D341Med (cell line): ENCODE results near the gene ODF2L.
A peak's percentile ranks its signal among the peaks of the same experiment; 100 is the strongest.
"Not testable (repeated sequence)": the region's sequence is repeated elsewhere in the genome, so short reads cannot be mapped to it uniquely, and the experiment has no call there.

Source experiments
- DNase-seq: peaks from one replicate; pipeline ENCODE4 v3.0.0; 2012; ENCODE audit warnings: low spot score

ODF2L gene

DNA sequence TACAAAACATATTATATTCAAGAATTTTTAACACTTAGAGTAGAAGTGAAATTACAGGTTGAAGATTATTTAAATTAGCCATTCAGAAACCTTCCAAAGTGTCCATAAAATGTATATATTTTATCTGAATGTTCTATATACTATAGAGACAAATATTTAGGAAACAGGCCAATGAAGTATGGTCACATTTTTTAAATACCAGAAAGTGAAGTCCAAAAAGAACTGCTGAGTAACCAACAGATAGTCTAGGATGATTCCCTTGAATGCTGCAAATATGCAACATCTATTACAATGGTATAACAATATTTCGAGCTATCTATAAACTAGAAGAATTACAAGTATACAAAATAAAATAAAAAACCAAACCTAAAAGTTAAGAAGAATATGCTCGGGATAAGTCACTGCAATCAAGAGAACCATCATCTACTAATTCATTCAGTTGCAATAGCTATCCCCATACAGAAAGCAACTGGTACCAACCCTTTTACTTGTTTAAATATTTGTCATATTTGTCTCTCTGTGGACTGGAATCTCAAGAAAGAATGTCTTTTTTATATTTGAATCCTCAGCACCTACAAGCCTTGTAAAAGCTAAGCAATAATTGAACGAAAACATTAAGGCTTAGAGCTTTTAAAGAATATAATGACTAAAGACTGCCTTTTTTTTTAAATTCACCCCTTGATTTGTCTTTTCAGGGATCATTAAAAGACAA is 8.1 kb downstream of the ODF2L start:
- no peak for DNase-seq

DNA sequence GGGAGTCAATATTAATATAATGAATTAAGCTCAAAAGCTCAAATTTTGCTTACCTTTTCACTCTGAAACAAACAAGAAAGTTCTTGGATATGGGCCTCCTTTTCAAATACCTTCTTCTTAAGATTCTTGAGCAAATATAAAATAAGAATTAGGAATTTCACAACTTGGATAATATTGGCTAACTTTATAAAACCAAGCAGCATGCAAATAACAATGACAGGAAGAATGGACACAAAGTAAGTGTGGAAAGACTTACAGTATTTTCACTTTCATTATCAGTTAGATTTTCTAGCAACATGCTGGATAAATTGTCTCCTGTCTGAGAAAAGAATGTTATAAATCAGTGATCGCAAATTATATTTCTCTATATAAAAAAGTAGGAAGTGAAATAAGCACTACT is 13.2 kb downstream of the ODF2L start:
- no peak for DNase-seq

DNA sequence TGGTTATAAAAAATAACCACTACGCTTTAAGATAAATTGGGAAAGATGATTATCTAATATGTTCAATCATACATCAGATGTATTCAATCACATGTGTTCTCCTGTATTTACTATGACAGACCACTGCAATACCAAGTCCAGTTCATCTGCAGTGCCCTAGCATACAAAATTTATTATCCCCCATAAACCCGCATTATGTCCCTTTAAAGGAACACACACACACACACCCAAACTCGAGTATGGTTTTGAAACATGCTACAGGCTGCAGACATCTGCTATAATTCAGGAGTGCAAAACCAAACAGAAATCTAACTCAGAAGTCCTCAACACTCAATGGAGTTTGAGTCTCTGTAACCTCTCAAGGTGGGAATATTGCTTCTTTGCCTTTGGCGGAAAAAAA is 14.9 kb downstream of the ODF2L start:
- no peak for DNase-seq

DNA sequence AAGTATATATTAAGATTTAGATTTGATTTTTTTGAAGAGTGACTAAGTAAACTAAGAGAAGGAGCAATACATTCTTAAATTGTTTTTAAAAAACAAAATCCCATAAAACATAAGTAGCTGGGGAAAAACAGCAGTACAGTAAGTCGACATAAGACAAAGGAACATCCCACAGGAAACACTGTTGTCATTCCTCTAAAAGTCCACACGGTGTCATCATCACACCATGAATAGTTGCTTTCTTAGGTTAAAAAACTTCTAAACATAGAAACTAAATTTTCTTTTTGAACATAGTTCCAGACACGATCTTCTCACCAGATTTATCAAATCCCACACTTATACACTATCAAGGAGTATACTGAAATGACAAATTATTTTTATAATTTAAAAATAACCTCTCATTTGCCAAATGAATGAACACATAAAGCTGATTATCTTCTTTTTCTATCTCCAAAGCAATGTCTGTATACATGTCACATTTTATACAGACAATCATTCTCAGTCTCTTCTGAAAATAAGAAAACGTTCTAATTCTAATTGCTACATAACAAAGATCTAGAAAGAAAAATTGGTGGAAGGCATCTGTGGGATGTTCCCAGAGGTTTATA is 15.8 kb downstream of the ODF2L start:
- peak; percentile 37 for DNase-seq

DNA sequence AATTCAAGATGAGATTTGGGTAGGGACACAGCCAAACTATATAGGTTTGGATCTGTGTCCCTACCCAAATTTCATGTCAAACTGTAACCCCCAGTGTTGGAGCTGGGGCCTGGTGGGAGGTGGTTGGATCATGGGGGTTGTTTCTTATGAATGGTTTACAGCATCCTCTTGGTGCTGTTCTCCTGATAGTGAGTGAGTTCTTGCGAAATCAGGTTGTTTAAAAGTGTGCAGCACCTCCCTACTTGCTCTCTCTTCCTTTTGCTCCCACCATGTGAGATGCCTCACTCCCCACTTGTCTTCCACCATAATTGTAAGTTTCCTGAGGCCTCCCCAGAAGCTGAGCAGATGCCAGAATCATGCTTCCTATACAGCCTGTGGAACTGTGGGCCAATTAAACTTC is 17.3 kb downstream of the ODF2L start:
- DNase-seq, result no peak

DNA sequence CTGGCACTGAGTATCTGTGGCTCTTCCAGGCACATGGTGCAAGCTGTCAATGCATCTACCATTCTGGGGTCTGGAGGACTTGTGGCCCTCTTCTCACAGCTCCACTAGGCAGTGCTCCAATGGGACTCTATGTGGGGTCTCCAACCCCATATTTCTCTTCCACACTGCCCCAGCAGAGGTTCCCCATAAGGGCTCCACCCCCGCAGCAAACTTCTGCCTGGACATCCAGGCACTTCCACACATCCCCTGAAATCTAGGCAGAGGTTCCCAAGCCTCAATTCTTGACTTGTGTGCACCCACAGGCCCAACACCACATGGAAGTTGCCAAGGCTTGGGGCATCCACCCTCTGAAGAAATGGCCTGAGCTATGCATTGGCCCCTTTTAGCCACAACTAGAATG is 18.8 kb downstream of the ODF2L start:
- DNase-seq, result no peak

DNA sequence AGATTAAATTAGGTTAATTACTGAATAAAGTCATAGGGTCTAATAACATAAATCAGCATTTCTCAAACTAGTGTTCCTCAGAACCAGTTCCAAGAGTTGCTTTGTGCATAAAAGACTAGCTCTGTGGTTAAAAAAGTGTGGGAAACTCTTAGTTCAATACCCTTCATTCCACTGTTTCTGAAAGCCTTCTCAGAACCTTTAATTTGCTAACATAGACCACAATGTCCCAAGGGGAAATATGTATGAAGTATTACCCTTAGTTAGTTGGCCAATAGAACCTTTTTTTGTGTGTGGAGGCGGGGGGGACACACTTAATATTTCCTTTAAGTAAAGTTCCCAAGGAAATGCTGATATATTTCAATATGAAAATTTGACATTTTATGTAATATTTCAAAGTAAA is 20.4 kb downstream of the ODF2L start:
- no peak for DNase-seq

DNA sequence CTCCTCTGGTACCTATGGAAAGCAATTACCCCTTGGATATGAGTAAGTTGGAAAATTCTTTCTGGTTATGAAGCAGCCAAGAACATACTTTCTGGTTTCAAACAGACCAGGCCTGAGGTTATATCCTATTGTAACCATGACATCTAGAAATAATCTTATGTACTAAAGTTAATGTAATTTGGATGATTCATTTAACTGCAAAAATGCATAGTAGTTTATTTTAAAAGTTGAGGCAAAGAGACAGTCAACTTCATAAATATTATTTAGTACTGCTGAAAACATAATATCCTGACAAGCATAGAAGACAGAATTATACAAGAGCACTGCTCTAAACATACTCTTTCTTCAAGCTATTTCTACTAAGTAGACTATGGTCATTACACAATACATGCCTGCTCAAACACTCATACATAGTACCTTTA is 25.5 kb downstream of the ODF2L start:
- no peak for DNase-seq

DNA sequence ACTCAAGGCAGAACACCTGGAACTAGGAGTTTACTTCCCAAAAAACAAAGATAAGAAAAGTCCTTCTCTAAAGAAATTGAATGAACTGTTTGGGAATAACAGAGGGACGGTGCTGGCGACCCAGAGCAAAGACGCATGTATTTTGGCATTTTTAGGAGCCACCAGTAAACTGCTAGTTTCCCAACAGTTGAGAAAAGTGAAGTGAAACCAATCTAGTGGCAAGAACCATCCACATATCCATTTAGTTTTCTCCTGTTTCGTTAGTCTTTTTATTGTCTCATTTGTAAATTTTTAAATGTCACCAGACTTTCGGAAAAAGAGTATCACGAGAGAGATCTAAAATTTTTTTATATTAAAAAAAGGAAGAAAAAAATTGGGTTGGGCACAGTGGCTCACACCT is 30.2 kb downstream of the ODF2L start:
- no peak for DNase-seq

DNA sequence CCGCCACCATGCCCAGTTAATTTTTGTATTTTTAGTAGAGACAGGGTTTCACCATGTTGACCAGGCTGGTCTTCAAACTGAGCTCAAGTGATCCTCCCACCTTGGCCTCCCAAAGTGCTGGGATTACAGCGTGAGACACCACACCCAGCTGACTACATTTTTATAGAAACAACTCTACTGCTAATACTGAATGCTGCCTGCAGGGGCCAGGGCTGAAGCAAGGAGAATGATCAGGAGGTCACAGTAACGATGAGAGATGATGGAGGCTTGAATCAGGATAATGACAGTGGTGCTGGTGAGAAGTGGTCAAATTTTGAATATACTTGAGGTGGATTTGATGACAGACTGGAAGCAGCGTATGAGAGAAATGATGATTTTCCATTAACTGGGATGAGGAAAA is 33.3 kb downstream of the ODF2L start:
- no peak for DNase-seq

DNA sequence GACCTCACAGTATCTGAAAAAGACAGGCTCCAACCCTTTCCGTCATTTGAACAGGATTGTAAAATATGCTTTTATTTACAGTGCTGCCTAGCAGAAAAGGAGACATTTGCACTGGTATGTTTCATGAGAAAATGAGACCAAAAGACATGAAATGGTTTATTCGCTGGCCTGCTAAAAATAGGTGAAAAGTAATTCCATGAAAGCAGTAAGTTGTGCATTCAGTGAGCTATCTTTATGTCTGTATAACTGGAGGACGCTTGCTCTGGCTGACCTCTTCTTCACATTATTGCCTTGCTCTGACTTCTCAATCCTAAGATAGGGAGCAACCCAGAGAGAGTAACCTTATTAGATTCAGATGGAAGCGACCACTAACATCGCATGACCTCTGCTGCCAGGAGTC is 38.3 kb downstream of the ODF2L start:
- no peak for DNase-seq

DNA sequence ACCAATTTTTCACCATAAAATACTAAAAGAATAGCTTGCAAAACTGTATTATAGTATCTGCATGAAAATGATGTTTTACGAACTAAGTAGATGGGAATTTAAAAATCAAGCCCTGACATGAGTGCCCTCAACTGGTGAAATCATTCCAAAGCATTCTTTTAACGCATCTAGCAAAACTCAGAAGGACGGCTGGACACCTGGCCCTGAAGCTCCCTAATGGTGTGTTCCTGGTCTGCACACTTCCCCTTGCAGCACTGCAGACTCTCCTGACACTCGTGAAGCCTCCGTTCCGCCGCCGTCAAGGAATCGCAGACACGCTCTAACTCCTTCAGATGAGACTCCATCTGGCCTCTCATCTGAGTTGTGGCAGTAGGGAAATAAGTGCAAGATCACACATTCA is 39.9 kb downstream of the ODF2L start:
- DNase-seq, result peak; percentile 23

DNA sequence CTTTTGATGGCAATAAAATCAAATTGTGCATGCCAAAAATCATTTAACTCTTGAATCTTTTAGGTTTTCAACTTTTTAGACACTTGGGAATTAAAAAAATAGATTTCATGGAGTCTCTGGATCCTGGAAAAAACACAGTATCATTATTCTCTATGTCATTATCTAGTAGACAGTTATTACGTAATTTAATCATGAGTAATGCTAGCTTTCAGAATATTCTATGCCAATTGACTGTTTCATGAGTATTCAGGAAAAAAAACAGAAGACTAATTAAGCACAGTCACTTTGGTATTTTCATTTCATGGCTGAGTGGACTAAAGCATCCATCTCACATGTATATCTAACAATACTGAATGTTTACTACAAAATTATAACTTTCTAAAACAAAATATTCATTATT is 44.0 kb downstream of the ODF2L start:
- DNase-seq, result no peak

DNA sequence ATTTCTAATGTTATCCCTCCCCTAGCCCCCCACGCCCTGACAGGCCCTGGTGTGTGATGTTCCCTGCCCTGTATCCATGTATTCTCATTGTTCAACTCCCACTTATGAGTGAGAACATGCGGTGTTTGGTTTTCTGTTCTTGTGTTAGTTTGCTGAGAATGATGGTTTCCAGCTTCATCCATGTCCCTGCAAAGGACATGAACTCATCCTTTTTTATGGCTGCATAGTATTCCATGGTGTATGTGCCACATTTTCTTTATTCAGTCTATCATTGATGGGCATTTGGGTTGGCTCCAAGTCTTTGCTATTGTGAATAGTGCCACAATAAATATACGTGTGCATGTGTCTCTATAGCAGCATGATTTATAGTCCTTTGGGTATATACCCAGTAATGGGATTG is 45.9 kb downstream of the ODF2L start:
- not testable (repeated sequence) for DNase-seq

DNA sequence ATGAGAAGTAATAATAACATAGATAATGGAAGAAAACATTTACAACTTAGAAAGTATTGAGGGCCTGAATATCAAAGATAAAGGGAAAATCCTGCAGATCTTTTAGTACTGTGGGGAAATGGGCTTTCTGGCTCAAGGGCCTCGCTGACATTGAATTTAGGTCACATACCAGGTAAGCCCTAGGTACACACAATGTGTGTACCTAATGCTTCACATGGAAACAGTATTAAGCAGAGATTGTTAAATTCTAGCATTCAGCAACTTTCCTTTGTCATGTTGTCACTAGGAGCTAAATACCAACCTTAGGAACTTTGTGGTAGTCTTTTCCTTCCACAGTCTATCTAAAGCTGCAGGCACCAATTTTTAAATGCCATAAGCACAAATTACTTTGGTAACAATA is 49.7 kb downstream of the ODF2L start:
- no peak for DNase-seq

DNA sequence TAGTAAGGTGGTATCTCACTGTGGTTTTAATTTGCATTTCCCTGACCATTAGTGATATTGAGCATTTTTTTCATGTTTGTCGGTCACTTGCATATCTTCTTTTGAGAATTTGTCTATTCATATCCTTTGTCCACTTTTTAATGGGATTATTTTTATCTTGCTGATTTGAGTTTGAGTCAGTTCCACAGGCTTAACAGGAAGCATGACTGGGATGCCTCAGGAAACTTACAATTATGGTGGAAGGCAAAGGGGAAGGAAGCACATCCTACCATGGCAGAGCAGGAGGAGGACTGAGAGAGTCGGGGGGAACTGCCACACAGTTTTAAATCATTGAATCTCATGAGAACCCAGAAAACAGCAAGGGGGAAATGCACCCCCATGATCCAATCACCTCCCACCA is 51.1 kb downstream of the ODF2L start:
- no peak for DNase-seq

DNA sequence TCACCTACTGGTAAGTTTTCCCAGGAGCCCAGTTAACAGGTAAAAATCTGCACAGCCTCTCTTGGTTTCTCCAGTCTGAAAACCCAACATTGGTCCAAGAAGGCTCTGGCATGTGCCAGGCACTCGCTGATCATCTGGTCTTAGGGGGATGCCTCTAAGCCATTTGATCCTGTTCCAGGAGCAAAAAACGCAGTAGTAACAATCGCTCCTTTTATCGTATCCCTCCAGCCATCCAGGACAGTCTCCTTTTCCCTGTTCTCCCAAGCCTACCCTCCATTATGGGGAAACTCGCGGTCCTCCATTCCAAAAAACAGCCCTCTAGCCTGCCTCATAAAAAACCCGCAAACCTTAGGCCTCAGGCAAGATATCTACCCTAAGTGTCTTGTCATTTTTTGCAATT is 56.2 kb downstream of the ODF2L start:
- no peak for DNase-seq

DNA sequence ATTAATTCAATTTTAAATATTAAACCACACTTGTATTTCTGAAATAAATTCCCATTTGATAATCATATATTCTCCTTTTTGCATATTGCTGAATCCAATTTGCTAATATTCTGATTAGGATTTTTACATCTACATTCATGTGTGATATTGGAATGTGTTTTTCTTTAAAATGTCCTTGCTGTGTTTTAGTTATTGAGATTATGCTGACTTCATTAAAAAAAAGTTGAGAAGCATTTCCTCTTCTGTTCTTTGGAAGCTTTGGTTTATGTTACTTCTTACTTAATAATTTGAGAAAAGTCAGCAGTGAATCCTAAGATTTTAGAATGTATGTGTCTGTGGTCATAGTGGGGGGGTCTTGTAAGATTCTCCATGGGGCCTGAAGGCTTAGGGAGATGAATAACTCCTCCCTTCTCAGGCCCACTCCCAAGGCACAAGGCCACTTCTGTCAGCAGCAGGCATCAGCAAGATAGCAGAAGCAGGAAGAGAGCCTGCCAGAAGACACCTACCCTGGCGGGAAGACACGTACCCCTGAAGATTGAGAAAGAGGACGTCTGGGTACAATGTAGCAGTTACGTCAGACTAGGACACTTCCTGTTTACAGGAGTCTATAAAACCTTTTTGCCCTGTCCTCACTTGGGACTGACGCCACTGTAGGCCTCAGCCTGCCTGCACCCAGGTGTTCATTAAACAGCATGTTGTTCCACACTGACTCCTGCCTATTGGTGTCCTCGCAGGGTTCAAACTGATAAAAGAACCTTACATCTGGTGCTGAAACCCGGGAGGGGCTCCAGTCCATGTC is 56.9 kb downstream of the ODF2L start:
- DNase-seq, result no peak

DNA sequence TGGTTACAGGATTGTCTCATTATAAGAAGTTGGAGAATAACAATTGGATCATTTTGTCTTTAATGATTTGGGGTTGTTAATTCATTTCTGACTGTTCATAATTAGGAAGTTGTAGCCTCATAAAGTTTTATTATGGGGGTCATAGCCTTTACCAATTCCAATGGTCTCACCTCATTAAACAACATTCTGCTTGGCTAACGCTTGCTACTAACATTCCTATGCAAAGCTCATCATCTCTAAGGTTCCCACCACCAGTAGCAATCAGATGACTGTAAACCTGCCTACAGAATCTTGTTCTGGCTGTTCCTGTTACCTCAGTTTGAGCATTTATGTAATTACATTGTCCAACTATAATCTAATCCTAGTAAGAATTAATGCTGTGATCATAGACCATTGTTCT is 60.2 kb downstream of the ODF2L start:
- DNase-seq, result no peak

DNA sequence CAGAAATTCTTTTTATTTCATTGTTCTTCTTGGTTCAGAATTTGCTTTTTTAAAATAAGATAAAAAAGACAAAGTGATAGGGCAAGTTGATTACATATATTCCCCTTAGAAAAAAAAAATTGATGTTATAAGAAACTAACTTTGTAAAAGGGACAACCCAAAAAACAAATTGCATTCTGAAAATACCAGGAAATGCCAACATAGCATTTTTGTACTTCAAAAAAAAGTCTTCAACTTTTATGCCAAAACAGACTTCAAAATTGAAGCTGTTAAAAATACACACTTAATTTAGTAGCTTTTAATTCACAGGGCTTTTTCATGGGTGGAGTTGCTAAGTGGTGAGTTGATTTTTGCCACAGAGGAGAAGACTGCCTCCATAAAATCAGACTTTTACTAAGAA is 70.9 kb downstream of the ODF2L start:
- no peak for DNase-seq

DNA sequence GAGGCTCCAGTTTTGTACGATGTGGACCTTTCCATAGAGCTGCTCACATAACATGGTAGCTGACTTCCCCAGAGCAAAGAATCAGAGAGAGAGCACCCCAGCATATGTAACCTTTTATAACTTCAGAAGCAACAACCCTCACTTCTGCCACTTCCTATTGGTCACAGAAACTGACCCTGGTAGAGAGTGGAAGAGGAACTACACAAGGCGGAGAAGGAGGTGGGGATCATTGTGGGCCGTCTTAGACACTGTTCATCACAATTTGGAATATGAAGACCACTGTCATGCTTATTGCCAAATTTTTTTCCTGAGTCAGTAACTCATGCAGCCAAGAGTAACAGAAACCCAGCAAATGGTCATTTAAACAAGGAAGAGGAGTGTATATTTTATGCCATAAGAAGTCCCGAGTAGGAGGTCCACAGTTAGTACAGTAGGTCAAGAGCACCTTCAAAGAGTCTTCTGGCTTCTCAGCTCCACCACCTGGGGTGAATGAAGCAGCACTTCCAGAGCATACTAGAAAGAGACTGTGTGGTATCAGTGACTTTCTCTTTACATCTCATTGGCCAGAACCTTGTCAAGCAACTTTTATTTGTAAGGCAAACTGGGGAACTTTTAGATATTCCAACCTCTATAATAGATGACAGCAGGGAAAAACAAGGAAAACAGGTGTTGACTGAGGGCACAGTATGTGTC is 71.8 kb downstream of the ODF2L start:
- DNase-seq, result no peak

DNA sequence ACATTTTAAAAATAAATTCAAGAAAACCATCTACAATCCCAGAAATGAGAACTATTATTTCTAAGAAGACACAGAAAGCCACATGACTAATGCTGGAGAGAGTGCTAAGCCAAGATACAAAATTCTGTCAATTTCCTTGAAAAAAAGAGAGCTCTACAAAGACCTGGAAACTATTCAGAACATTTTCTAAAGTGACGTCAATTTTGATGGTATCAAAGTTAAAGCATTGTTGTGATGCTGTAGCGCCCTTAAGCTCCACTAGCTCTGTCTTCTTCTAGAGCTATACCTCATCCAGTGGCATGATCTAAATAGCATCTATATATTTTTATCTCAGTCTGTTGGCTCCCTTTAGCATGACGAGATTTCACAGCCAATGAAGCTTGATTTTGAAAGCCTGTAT is 73.9 kb downstream of the ODF2L start:
- no peak for DNase-seq

DNA sequence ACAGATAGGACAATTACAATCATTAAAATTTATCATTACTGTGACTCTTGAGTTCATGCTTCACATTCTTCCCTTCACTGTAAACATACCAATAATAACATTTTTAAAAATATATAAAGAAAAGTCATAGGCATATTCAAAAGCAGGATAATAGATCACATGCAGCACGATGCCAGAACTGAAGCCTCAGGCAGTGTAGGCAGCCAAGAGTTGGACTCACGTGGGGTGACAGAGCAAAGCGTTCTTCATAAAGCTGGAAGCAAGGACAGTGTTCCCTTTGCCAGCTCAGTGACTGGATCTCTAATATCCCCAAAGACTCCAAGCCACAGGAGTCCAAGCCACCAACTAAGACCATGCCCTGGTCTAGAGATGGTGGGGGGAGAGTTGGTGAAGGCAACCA is 77.7 kb downstream of the ODF2L start:
- DNase-seq, result no peak
